Left lung (tissue), 10 donors: ENCODE measurements around the gene ZFYVE9. TPM values are rescaled to one million over a fixed set of nuclear protein-coding genes. Genes with fewer than 3 reads are reported as not detected.

Experiments
- ATAC-seq: fragments of 200-7000 bp; cut with Tn5 transposase; one replicate; pipeline ENCODE4 v1.9.1; 2020; ENCODE audit warnings: moderate library complexity
- DNase-seq, 4 donors: peaks; one replicate each; pipeline ENCODE4 v3.0.0-alpha.2; 2013 to 2020
- H3K27ac ChIP-seq, 2 donors: fragments of 200-600 bp; sonication (generic) in 1 of 2; one replicate each; pipeline versions ENCODE4 v1.5.0 to v1.8.0; 2020 to 2021
- H3K27me3 ChIP-seq, 2 donors: fragments of 200-600 bp; sonication (generic) in 1 of 2; one replicate each; pipeline versions ENCODE4 v1.5.0 to v1.8.0; 2020 to 2021
- H3K36me3 ChIP-seq, 2 donors: fragments of 200-600 bp; sonication (generic) in 1 of 2; one replicate each; pipeline versions ENCODE4 v1.5.0 to v1.8.0; 2020 to 2021
- H3K4me1 ChIP-seq, 2 donors: fragments of 200-600 bp; one replicate each; pipeline ENCODE4 v1.8.0; 2021
- H3K4me3 ChIP-seq, 2 donors: fragments of 200-600 bp; sonication (generic) in 1 of 2; one replicate each; pipeline versions ENCODE4 v1.5.0 to v1.8.0; 2020 to 2021; ENCODE audit warnings: mild to moderate bottlenecking in 1 of 2
- H3K9me3 ChIP-seq, 2 donors: fragments of 200-600 bp; sonication (generic) in 1 of 2; one replicate each; pipeline versions ENCODE4 v1.5.0 to v1.8.0; 2020 to 2021
- intact Hi-C, 2 donors: fragments of 100-400 bp; cut with DNase I; formaldehyde crosslinking; loops; one replicate each; pipeline versions ENCODE4 v1.11.2 to v1.14.2; 2022
- polyA plus RNA-seq, 6 donors: library from polyadenylated mRNA; unstranded; fragments of 120-200 nt; gene quantifications; one replicate each; pipeline ENCODE4 v1.2.1, GENCODE V29; 2013; ENCODE audit not compliant: insufficient read length in 6 of 6
- total RNA-seq, 2 donors: library from RNA; stranded (reverse); fragmentation: NEBNext Ultra II Directional; extraction: Animal tissue kit (Norgen Biotek cat#: 25700); gene quantifications; one replicate each; pipeline ENCODE4 v1.2.1, GENCODE V29; 2021
- TF ChIP-seq, protein P1 (sequence below), 2 donors: fragments of 200-600 bp; sonication (generic) in 1 of 2; IDR thresholded peaks; one replicate each; pipeline versions ENCODE4 v1.5.0 to v1.8.0; 2021; ENCODE audit warnings: antibody characterized with exemption in 2 of 2
- donor health status: DM: no; HTN: yes; CAD: no.
- donor health status: DM: no; HTN: no; CAD: no.

The ZFYVE9 gene
- total and polyA plus RNA-seq, 8 donors = 15.2 to 38.1 (median 32.8) TPM

DNA sequence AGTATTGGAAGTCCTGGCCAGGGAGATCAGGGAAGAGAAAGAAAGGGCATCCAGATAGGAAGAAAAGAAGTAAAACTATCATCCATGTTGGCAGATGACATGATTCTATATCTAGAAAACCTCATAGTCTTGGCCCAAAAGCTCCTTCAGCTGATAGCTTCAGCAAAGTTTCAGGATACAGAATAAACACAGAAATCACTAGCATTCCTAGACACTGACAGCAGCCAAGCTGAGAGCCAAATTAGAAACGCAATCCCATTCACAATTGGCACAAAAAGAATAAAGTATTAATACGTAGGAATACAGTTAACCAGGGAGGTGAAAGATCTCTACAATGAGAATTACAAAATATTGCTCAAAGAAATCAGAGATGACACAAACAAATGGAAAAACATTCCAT lies 44.6 kb downstream of the ZFYVE9 start:
- TF ChIP-seq, protein P1, sequence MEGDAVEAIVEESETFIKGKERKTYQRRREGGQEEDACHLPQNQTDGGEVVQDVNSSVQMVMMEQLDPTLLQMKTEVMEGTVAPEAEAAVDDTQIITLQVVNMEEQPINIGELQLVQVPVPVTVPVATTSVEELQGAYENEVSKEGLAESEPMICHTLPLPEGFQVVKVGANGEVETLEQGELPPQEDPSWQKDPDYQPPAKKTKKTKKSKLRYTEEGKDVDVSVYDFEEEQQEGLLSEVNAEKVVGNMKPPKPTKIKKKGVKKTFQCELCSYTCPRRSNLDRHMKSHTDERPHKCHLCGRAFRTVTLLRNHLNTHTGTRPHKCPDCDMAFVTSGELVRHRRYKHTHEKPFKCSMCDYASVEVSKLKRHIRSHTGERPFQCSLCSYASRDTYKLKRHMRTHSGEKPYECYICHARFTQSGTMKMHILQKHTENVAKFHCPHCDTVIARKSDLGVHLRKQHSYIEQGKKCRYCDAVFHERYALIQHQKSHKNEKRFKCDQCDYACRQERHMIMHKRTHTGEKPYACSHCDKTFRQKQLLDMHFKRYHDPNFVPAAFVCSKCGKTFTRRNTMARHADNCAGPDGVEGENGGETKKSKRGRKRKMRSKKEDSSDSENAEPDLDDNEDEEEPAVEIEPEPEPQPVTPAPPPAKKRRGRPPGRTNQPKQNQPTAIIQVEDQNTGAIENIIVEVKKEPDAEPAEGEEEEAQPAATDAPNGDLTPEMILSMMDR (IDR thresholded peaks at IDR 0.05) = no peak
- intact Hi-C loops = no loop called here
- no peaks in the 10 kb centered on the region for H3K36me3 ChIP-seq
- no peaks in the 10 kb centered on the region for H3K4me1 ChIP-seq
- no peaks in the 10 kb centered on the region for H3K27me3 ChIP-seq
- H3K27ac ChIP-seq = peak overlapping the region in 1 of 2 donors; percentile 19
- no peak overlapping the region for H3K4me3 ChIP-seq
- DNase-seq (peak in 2 of 4 donors; percentile 5 to 14), ATAC-seq (no peak)
- H3K9me3 ChIP-seq = no peaks in the 10 kb centered on the region

DNA sequence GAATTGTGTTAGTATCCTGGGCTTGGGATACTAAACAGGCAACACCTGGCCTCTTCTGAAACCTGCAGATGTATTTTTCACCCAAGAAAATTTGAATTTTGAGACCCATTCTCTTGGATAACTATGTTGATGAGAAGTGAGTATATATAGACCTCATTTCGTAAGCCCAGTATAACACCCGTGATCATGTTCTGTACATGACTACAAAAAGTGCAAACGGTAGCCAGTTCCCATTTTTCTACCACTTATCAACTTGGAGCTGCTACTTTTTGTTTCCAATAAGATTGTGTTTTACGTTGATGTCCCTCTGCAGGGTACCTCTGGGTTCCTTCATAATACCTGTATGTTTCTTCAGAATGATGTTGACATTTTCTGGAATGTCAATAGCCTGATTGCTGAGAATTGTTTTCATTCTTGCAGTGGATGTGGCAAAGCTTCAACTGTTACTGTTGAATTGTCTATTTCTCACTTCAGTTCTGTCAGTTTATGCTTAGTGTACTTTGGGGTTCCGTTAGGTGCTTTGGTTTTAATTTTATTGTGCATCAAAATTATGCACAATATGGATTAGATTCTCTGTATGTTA lies 48.1 kb downstream of the ZFYVE9 start:
- no peaks in the 10 kb centered on the region for H3K27me3 ChIP-seq
- no peak for DNase-seq
- no peaks in the 10 kb centered on the region for H3K36me3 ChIP-seq
- no peaks in the 10 kb centered on the region for H3K9me3 ChIP-seq
- no peak overlapping the region for H3K27ac ChIP-seq
- H3K4me1 ChIP-seq = no peaks in the 10 kb centered on the region
- peak; percentile 78 for ATAC-seq
- no peak overlapping the region for H3K4me3 ChIP-seq
- intact Hi-C loops = no loop called here
- TF ChIP-seq, protein P1 (IDR thresholded peaks at IDR 0.05) = no peak

DNA sequence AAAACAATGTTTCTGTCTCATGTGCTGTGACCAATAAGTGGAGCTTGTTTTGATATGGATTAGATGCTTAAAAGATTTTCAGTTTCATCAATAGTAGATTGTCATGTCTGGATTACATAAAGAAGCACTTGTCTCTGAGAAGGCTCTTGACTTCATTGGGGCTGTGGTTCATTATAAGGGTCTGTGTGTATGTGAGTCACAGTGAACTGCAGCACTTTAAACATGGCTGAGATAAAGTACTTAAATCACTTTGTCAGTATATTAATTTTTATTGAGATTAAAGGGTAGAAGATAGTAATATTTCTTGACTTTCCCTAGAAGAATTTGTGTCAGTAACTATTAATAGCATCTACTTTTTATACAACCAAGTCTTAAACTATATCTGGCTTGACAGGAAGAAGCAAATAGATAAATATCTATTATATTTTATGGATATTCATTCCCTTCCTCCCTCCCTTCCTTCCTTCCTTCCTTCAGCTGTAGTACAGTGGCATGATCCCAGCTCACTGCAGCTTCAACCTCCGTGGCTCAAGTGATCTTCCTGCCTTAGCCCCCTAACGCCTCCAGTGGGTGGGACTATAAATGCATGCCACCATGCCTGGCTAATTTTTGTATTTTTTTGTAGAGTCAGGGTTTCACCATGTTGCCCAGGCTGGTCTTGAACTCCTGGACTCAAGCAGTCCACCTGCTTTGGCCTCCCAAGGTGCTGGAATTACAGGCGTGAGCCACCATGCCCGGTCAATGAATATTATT lies 48.8 kb downstream of the ZFYVE9 start:
- Histone ChIP-seq H3K27ac (no peak overlapping the region), H3K27me3 (no peaks in the 10 kb centered on the region), H3K4me3 (no peak overlapping the region), H3K9me3 (no peaks in the 10 kb centered on the region), H3K36me3 (no peaks in the 10 kb centered on the region), H3K4me1 (no peaks in the 10 kb centered on the region)
- intact Hi-C loops = no loop called here
- ATAC-seq (peak; percentile 54), DNase-seq (no peak)
- TF ChIP-seq, protein P1 (IDR thresholded peaks at IDR 0.05) = no peak

DNA sequence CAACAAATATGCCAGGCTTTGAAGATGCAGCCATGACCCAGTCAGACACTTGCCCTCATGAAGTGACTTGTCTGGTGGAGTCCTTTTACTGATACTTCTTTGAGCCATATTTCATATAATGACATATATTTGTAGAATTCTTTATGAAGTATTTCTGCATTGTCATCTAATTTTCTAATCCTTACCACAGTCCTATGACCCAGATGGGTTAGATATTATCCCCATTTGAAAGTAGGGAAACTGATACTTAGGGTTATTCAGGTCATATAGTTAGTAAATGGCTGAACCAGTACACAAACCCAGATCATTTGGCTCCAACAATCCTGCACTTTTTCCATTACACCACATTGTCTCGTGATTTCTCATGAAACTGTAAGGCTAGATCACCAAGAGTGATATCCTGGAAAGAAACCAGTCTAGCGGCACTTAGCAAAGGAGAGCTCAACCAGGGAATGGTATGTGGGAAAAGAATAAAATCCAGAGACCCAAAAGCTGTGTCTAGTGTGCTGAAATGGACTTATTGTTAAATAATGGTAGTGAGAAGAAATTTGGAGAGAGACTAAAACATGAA lies 49.6 kb downstream of the ZFYVE9 start:
- intact Hi-C loops = no loop called here
- ATAC-seq (no peak), DNase-seq (no peak)
- Histone ChIP-seq H3K27me3 (no peaks in the 10 kb centered on the region), H3K4me1 (no peaks in the 10 kb centered on the region), H3K36me3 (no peaks in the 10 kb centered on the region), H3K9me3 (no peaks in the 10 kb centered on the region), H3K27ac (no peak overlapping the region), H3K4me3 (no peak overlapping the region)
- TF ChIP-seq, protein P1 (IDR thresholded peaks at IDR 0.05) = no peak

DNA sequence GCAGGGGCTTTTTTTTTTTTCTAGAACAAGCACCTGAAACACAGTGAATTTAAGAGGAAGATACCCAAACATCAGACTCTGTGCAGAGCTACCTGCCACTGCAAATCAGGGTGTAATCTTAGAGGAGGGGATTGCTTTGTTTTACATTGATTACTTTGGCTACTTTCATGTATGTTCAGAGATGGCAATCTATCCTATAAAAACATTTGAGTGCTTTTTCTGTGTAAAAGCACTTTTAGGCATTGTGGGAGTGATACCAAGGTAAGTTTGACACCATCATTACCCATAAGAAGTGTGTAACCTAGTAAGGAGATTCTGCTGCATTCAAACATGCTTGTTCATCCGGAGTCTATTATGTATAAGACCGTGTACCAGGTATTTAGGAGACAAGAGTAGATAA lies 50.1 kb downstream of the ZFYVE9 start:
- Histone ChIP-seq H3K27ac (no peak overlapping the region), H3K4me3 (no peak overlapping the region), H3K9me3 (no peaks in the 10 kb centered on the region), H3K27me3 (no peaks in the 10 kb centered on the region), H3K4me1 (no peaks in the 10 kb centered on the region), H3K36me3 (no peaks in the 10 kb centered on the region)
- TF ChIP-seq, protein P1 (IDR thresholded peaks at IDR 0.05) = no peak
- DNase-seq = no peak
- ATAC-seq = no peak
- intact Hi-C loops = no loop called here
